HG03520 (cell line): ENCODE data around the gene PCDHGB2.
"Not testable (repeated sequence)": the region's sequence is repeated elsewhere in the genome, so short reads cannot be mapped to it uniquely, and the experiment has no call there.

Experiments
- ATAC-seq: cut with Tn5 transposase; IDR thresholded peaks from one replicate; pipeline ENCODE4 v1.9.1; 2021; ENCODE audit warnings: mild to moderate bottlenecking, moderate library complexity; ENCODE audit not compliant: unreplicated experiment

PCDHGB2 gene

DNA sequence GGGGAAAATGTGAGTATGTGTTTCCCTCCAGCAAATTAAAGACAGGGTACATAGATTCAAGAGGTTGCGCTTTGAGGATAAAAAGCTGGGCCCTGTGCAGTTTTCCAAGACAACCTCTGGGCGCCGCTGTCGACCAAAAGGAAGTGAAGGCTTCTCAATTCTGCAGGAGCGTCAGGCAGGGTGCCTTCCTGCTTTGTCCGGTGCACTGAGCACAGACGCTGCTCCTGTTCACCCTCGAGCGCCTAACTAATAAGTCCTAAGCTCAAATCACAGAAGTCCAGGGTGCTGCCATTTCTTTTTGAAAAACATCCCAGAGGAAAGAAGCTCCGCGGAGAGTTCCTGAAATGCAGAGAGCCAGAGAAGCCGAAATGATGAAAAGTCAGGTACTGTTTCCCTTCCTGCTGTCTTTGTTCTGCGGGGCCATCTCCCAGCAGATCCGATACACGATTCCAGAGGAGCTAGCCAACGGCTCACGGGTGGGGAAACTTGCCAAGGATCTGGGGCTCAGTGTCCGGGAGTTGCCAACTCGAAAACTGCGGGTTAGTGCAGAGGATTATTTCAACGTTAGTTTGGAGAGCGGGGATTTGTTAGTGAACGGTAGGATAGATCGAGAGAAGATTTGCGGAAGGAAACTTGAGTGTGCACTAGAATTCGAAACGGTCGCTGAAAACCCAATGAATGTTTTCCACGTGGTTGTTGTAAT lies 9.7 kb upstream of the PCDHGB2 start, which contains the start of gene PCDHGB1:
Gene PCDHGB1 (plus strand): TSS at position 183 of the 703 bp plus-strand sequence. CDS start 162 bp downstream, at position 345.
- peak; percentile 92 for ATAC-seq

DNA sequence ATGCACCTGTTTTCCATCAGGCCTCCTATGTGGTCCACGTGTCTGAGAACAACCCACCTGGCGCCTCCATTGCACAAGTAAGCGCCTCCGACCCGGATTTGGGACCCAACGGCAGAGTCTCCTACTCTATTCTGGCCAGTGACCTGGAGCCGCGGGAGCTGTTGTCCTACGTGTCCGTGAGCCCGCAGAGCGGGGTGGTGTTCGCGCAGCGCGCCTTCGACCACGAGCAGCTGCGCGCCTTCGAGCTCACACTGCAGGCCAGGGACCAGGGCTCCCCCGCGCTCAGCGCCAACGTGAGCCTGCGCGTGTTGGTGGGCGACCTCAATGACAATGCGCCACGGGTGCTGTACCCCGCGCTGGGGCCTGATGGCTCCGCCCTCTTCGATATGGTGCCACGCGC lies 8.2 kb upstream of the PCDHGB2 start:
- no peak for ATAC-seq

DNA sequence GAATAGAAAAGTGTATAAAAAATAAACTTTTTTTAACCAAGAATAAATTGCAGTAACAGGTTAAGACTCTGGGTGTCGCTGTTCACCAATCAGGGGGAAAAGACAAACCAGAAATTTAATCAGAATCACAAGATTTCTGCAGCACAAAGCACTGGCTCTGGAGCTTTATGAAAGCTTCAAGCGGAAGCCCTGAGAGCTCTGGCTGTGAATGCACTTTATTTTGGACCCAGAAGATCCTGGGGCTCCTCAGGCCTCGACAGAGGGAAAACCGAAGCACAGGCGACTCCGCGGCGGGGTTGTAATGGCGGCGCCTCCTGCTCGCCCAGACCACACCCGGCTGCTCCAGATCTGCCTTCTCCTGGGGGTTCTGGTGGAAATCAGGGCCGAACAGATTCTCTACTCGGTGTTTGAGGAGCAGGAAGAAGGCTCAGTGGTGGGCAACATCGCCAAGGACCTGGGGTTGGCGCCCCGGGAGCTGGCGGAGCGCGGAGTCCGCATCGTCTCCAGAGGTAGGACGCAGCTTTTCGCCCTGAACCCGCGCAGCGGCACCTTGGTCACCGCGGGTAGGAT lies 4.8 kb upstream of the PCDHGB2 start, which contains the start of gene PCDHGA4:
Gene PCDHGA4 (plus strand): TSS at position 122 of the 570 bp plus-strand sequence. CDS start 87 bp downstream, at position 209.
- ATAC-seq: no peak

DNA sequence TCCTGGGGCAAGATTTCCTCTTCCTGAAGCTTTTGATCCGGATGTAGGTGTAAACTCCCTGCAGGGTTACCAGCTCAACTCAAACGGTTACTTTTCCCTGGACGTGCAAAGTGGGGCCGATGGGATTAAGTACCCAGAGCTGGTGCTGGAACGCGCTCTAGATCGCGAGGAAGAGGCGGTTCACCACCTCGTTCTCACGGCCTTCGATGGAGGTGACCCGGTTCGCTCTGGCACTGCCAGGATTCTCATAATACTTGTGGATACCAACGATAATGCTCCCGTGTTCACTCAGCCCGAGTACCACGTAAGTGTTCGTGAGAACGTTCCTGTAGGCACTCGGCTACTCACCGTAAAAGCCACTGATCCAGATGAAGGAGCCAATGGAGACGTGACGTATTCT lies 4.2 kb upstream of the PCDHGB2 start:
- ATAC-seq: no peak

DNA sequence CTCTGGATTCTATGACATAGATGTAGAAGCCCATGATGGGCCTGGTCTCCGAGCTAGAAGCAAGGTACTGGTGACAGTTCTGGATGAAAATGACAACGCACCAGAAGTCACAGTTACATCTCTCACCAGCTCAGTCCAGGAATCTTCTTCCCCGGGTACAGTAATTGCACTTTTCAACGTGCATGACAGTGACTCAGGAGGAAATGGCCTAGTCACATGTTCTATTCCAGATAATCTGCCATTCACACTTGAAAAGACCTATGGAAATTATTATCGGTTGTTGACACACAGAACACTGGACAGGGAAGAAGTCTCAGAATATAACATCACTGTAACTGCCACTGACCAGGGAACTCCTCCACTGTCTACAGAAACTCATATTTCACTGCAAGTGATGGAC lies 3.7 kb upstream of the PCDHGB2 start:
- no peak for ATAC-seq

DNA sequence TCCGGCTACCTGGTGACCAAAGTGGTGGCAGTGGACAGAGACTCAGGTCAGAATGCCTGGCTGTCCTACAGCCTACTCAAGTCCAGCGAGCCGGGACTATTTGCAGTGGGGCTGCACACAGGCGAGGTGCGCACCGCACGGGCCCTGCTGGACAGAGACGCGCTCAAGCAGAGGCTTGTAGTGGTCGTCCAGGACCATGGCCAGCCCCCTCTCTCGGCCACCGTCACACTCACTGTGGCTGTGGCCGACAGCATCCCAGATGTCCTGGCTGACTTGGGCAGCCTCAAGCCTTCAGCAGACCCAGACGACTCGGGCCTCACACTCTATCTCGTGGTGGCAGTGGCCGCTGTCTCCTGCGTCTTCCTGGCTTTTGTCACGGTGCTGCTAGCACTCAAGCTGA lies 2.8 kb upstream of the PCDHGB2 start:
- no peak for ATAC-seq

DNA sequence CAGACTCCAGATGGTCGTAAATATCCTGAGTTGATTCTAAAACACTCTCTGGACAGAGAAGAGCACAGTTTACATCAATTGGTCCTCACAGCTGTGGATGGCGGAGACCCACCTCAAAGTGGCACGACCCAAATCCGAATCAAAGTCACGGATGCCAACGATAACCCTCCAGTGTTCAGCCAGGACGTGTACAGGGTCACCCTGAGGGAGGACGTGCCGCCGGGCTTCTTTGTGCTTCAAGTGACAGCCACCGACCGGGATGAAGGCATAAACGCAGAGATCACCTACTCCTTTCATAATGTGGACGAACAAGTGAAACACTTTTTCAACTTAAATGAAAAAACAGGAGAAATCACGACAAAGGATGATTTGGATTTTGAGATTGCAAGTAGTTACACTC lies 891 bp downstream of the PCDHGB2 start:
- no peak for ATAC-seq

DNA sequence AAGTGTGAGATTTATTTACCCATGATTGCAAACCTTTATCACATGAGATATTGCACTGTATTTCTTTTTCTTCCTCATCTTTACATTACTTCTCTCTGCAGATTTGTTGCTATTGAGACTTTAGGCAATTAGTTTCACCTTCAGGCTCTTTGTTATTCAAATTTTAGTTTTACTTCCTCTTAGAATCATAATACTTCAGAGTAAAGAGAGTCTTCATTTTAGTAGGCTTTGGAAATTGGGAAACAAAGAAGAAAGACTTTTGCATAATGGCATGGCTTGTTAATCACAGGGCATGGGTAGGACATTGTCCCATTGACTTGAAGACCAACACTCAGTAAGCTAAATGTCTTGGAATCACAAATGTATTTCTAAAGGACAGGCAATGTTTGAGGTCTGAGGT lies 2.9 kb downstream of the PCDHGB2 start:
- ATAC-seq: no peak

DNA sequence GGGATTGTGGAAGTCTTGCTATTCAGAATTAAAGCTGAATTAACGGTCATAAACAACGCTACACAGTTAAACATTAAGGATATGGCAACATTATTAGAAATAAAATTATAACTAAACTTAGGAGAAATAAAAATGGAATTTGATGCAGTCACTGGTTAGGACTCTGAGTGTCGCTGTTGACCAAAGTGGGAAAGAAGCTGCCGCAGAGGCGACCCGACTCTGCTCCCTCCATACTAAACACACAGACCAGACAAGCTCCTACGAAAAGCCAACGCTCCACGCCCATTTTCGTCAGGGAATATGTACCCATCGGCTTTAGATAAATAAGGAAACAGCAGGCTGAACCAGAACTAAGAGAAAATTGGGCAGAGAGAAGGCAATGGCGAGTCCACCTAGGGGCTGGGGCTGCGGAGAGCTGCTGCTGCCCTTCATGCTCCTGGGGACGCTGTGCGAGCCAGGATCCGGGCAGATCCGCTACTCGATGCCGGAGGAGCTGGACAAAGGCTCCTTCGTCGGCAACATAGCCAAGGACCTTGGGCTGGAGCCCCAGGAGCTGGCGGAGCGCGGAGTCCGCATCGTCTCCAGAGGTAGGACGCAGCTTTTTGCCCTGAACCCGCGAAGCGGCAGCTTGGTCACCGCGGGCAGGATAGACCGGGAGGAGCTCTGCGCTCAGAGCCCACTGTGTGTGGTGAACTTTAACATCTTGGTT lies 4.3 kb downstream of the PCDHGB2 start, which contains the start of gene PCDHGA5:
Gene PCDHGA5 (plus strand): TSS at position 211 of the 709 bp plus-strand sequence. CDS start 169 bp downstream, at position 380.
- no peak for ATAC-seq

DNA sequence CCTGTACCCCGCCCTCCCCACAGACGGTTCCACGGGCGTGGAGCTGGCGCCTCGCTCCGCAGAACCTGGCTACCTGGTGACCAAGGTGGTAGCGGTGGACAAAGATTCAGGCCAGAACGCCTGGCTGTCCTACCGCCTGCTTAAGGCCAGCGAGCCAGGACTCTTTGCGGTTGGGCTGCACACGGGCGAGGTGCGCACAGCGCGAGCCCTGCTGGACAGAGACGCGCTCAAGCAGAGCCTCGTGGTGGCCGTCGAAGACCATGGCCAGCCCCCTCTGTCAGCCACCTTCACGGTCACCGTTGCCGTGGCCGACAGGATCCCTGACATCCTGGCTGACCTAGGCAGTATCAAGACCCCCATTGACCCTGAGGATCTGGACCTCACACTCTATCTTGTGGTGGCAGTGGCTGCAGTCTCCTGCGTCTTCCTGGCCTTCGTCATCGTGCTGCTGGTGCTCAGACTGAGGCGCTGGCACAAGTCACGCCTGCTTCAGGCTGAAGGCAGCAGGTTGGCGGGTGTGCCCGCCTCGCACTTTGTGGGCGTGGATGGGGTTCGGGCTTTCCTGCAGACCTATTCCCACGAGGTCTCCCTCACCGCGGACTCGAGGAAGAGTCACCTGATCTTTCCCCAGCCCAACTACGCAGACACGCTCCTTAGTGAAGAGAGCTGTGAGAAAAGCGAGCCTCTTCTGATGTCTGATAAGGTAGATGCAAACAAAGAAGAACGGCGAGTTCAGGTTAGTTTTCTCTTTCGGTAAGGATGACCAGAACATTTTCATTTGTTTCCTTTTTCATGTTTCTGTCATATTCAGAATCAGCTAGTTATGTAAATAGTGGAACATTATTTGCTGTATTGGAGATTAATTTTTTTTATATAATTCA lies 6.5 kb downstream of the PCDHGB2 start:
- ATAC-seq: no peak

DNA sequence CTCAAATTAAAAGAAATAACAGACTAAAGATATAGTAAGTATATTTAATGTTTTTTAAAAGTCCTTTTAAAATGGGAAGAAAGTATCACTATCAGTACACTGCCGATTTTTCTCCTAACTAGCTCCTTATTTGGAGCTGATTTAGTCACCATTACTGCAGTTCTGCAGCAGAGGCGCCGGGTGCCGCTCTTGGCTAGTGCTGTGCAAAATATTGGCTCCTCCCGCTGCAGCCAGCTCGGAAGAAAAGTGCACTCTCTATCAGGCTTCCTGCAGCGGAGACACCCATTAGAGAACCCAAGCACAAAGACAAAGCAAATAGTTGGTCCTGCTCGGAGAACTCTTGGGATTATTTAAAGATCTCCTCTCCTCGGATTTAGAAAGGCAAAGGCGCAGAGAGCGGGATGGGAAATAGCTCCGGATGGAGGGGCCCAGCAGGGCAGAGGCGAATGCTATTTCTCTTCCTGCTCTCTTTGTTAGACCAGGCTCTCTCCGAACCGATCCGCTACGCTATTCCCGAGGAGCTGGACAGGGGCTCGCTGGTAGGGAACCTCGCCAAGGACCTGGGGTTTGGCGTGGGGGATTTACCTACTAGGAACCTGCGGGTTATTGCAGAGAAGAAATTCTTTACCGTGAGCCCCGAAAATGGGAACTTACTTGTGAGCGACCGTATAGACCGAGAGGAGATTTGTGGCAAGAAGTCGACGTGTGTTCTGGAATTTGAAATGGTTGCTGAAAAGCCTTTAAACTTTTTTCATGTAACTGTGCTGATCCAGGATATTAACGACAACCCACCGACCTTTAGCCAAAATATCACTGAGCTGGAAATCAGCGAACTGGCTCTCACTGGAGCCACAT lies 10.4 kb downstream of the PCDHGB2 start, which contains the start of gene PCDHGB3:
Gene PCDHGB3 (plus strand): TSS at position 249 of the 855 bp plus-strand sequence. CDS start 153 bp downstream, at position 402.
- ATAC-seq: peak; percentile 98

DNA sequence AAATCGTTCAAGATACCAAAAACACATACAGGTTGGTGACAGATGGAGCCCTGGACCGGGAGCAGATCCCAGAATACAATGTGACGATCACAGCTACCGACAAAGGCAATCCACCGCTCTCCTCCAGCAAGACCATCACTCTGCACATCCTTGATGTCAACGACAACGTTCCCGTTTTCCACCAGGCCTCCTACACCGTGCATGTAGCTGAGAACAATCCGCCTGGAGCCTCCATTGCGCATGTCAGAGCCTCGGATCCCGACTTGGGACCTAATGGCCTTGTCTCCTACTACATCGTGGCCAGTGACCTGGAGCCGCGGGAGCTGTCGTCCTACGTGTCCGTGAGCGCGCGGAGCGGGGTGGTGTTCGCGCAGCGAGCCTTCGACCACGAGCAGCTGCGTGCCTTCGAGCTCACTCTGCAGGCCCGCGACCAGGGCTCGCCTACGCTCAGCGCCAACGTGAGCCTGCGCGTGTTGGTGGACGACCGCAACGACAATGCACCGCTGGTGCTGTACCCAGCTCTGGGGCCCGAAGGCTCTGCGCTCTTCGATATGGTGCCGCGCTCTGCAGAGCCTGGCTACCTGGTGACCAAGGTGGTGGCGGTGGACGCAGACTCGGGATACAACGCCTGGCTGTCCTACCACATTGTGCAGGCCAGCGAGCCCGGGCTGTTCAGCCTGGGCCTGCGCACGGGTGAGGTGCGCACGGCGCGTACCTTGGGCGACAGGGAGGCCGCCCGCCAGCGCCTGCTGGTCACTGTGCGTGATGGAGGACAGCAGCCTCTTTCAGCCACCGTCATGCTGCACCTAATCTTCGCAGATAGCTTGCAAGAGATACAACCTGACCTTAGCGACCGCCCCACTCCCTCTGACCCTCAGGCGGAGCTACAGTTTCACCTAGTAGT lies 12.0 kb downstream of the PCDHGB2 start:
- no peak for ATAC-seq

DNA sequence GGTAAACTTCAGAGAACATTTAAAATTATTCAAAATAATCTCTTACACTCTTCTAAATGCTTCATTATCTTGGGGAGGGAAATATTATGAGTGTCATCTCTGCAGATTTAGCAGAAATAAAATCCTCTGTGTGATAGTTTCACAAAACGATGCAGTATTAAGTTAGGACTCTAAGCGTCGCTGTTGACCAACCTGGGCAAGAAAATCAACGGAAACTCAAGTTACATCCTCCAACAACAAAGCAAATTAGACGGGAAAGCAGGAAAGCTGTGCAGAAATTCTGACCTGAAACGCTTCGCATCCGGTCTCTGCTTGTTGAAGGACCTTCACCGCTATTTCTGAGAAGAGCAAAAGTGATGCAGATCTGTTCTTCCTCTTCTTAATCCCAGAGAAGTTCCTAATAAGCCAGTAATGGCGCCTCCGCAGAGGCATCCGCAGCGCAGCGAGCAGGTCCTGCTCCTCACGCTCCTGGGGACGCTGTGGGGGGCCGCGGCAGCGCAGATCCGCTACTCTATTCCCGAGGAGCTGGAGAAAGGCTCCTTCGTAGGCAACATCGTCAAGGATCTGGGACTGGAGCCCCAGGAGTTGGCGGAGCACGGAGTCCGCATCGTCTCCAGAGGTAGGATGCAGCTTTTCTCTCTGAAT lies 14.0 kb downstream of the PCDHGB2 start, which contains the start of gene PCDHGA6:
Gene PCDHGA6 (plus strand): TSS at position 219 of the 645 bp plus-strand sequence. CDS start 193 bp downstream, at position 412.
- no peak for ATAC-seq

DNA sequence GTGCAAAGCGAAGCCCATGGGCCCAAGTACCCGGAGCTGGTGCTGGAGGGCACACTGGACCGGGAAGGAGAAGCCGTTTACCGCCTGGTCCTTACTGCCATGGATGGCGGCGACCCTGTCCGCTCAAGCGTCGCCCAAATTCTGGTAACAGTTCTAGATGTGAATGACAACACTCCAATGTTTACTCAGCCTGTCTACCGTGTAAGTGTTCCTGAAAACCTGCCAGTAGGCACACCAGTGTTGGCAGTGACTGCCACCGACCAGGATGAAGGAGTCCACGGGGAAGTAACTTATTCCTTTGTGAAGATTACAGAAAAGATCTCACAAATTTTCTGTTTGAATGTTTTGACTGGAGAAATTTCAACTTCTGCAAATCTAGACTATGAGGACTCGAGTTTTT lies 14.8 kb downstream of the PCDHGB2 start:
- no peak for ATAC-seq

DNA sequence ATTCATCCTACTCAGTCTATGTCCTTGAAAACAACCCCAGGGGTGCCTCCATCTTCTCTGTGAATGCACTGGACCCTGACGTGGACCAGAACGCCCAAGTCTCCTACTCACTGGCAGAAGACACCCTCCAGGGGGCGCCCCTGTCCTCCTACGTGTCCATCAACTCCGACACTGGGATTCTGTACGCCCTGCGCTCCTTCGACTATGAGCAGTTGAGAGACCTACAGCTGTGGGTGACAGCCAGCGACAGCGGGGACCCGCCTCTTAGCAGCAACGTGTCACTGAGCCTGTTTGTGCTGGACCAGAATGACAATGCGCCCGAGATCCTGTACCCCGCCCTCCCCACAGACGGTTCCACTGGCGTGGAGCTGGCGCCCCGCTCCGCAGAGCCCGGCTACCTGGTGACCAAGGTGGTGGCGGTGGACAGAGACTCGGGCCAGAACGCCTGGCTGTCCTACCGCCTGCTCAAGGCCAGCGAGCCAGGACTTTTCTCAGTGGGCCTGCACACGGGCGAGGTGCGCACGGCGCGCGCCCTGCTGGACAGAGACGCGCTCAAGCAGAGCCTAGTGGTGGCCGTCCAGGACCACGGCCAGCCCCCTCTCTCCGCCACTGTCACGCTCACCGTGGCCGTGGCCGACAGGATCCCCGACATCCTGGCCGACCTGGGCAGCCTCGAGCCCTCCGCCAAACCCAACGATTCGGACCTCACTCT lies 15.8 kb downstream of the PCDHGB2 start:
- ATAC-seq: not testable (repeated sequence)

DNA sequence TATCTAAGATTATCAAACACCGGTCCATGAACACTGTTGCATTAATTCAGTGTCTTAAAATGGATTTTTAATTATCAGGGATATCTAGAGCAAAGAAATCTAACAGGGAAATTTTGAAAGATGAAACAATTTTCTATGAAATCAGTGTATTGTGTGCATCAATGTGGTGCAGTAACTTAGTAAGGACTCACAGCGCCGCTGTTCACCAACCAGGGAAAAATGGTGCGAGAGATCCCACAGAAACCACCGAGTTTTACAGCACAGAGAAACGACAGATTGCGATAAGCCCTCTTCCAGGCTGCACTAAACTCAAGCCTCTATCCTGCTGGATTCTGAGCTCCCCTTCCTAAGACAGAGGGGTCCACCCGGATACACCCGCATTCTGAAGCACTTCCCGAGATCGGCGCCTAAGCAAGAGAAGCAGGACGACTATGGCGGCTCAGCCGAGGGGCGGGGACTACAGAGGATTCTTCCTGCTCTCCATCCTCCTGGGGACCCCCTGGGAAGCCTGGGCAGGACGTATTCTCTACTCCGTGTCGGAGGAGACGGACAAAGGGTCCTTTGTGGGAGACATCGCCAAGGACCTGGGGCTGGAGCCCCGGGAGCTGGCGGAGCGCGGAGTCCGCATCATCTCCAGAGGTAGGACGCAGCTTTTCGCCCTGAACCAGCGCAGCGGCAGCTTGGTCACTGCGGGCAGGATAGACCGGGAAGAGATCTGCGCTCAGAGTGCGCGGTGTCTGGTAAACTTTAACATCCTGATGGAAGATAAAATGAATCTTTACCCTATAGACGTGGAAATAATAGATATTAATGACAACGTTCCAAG lies 22.9 kb downstream of the PCDHGB2 start, which contains the start of gene PCDHGA7:
Gene PCDHGA7 (plus strand): TSS at position 274 of the 826 bp plus-strand sequence. CDS start 158 bp downstream, at position 432.
- ATAC-seq: peak; percentile 73
